PC-3 (cell line): ENCODE measurements around the gene TMEM132D.

Experiments
- EZH2 ChIP-seq: fragments of 300-600 bp; sonication (generic); IDR thresholded peaks from one replicate; pipeline ENCODE4 v1.6.1; 2017; ENCODE audit warnings: antibody characterized with exemption, mild to moderate bottlenecking, low read length; ENCODE audit not compliant: unreplicated experiment
- TF ChIP-seq, protein P1 (sequence below): fragments of 300-600 bp; sonication (generic); conservative IDR thresholded peaks from 2 replicates; pipeline ENCODE4 v1.5.1; 2017; ENCODE audit warnings: antibody characterized with exemption, low read depth, mild to moderate bottlenecking, low read length

DNA sequence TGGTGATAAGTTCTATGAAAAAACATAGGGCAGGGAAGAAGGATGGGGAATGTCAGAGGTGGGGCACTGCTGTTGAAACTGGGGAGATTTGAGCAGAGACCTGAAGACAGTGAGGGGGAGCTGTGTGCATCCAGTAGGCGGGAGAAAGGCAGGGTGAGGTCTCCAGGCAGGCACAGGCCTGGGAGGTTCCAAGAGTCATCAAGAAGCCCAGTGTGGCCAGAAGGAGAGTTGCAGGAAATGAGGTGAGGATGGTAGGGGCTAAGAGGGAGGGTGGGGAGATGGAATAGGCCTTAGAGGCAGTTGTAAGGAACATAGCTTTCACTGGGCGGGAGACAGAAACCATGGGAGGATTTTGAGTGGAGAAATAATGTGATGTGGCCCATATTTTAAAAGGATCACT, 708.7 kb downstream of the TMEM132D start:
- TF ChIP-seq, protein P1, sequence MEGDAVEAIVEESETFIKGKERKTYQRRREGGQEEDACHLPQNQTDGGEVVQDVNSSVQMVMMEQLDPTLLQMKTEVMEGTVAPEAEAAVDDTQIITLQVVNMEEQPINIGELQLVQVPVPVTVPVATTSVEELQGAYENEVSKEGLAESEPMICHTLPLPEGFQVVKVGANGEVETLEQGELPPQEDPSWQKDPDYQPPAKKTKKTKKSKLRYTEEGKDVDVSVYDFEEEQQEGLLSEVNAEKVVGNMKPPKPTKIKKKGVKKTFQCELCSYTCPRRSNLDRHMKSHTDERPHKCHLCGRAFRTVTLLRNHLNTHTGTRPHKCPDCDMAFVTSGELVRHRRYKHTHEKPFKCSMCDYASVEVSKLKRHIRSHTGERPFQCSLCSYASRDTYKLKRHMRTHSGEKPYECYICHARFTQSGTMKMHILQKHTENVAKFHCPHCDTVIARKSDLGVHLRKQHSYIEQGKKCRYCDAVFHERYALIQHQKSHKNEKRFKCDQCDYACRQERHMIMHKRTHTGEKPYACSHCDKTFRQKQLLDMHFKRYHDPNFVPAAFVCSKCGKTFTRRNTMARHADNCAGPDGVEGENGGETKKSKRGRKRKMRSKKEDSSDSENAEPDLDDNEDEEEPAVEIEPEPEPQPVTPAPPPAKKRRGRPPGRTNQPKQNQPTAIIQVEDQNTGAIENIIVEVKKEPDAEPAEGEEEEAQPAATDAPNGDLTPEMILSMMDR: no peak
- no peak for TF ChIP-seq EZH2
